ENCODE results near the gene RAD51B. TPM values are rescaled to one million over a fixed set of nuclear protein-coding genes. Genes with fewer than 3 reads are reported as not detected.

Gene RAD51B
- total RNA-seq, 1 experiment from 2014 or later: 20.0 TPM

DNA sequence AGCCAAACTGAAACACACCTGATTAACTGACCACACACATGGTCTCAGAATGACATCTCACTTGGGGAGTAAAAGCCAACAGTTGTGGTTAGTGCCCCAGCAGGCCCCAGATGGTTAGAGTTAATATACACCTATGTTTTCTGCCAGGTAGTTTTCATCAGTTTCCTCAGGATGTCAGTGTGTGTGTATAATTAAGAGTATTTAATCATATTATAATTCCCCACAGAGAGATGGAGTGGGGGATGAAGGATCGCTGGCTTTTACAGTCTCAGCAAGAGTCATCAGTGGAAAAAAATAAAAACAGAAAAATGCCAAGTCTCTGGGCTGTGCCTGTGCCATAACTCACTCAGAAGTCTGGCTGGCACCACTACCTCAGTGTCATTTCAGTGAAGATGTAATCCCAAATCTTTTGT lies 560.8 kb downstream of the RAD51B start:
- H3K36me3 ChIP-seq (ENCODE audit: control insufficient read depth in 1 of 2, insufficient read depth in 2 of 2, low read length in 2 of 2): no peaks in the 10 kb centered on the region
- DNase-seq (ENCODE audit: low read depth, low spot score) (no peak), ATAC-seq (no peak)
- H3K27ac ChIP-seq (ENCODE audit: low read depth, low read length): no peak overlapping the region
- intact Hi-C loops (cut with micrococcal nuclease): no loop called here
- H4K20me1 ChIP-seq (ENCODE audit: insufficient read depth): no peaks in the 10 kb centered on the region
- ChIA-PET POLR2A (interaction anchor here (1.3 kb wide), 1 partner anchor 17 kb away, joined by 3 read pairs; no protein-coding TSS in a partner anchor), CTCF (no interaction called here), RAD21 (ENCODE audit: low non-redundant PET in 1 of 2, low total read pairs in 2 of 2, uncharacterized antibody in 2 of 2, unreplicated experiment in 2 of 2) (no interaction called here)
- H3K4me2 ChIP-seq (ENCODE audit: low read length): no peak overlapping the region
- no peak overlapping the region for H3K4me3 ChIP-seq (replicated peaks in 1 of 2; ENCODE audit: low read depth in 1 of 2, low read length in 2 of 2)
- H3K4me1 ChIP-seq (ENCODE audit: control insufficient read depth in 1 of 2, insufficient read depth in 2 of 2, low read length in 2 of 2): peaks cover 6 to 14% of the 10 kb centered on the region in 2 experiments; a peak in 2 of 4 replicates
- TF ChIP-seq, protein P1, sequence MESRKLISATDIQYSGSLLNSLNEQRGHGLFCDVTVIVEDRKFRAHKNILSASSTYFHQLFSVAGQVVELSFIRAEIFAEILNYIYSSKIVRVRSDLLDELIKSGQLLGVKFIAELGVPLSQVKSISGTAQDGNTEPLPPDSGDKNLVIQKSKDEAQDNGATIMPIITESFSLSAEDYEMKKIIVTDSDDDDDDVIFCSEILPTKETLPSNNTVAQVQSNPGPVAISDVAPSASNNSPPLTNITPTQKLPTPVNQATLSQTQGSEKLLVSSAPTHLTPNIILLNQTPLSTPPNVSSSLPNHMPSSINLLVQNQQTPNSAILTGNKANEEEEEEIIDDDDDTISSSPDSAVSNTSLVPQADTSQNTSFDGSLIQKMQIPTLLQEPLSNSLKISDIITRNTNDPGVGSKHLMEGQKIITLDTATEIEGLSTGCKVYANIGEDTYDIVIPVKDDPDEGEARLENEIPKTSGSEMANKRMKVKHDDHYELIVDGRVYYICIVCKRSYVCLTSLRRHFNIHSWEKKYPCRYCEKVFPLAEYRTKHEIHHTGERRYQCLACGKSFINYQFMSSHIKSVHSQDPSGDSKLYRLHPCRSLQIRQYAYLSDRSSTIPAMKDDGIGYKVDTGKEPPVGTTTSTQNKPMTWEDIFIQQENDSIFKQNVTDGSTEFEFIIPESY (IDR thresholded peaks at IDR 0.05; ENCODE audit: extremely low read depth, insufficient replicate concordance, low read length): no peak
- no peak for TF ChIP-seq TCF7L2 (IDR thresholded peaks at IDR 0.05; ENCODE audit: borderline replicate concordance, extremely low read depth, insufficient read depth, insufficient read length)
- no peak for TF ChIP-seq YY1 (IDR thresholded peaks at IDR 0.05; ENCODE audit: extremely low read depth, insufficient replicate concordance, low read depth, low read length)
- no peaks in the 10 kb centered on the region for H3K9me2 ChIP-seq (ENCODE audit: insufficient read depth)
- BruUV-seq (replicated peaks): no TSS peak
- H3K27me3 ChIP-seq (ENCODE audit: insufficient read depth, low read length): no peaks in the 10 kb centered on the region
- H3K9ac ChIP-seq (ENCODE audit: low read length): no peak overlapping the region
- no peaks in the 10 kb centered on the region for H3K79me2 ChIP-seq (ENCODE audit: insufficient read depth, low read length)
- no peak overlapping the region for H2AFZ ChIP-seq (ENCODE audit: low read depth, low read length, poor library complexity, severe bottlenecking)
- no peaks in the 10 kb centered on the region for H3K9me3 ChIP-seq (ENCODE audit: control insufficient read depth in 1 of 2, insufficient read depth in 1 of 2, low read depth in 1 of 2, low read length in 2 of 2)

DNA sequence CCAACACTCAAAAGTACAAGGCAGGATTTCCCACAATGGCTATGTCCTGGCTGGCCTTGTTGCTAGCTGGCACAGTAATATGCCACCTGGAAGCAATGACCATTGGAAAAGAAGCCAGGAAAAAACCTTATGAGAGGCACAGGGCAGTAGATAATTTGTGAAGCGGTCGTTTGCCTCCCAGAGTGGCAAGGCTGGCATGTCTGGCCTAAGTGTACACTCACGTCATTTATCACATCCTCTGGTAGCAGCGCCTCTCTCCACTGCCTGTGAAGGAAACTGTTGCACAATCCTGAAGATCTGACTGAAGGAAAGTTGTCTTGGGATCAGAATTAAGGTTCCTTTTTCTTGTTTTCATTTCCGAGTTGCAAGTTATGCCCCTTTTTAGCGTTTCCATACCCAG lies 564.8 kb downstream of the RAD51B start:
- no peaks in the 10 kb centered on the region for H3K9me2 ChIP-seq (ENCODE audit: insufficient read depth)
- no TSS peak for BruUV-seq (replicated peaks)
- no peaks in the 10 kb centered on the region for H3K9me3 ChIP-seq (ENCODE audit: control insufficient read depth in 1 of 2, insufficient read depth in 1 of 2, low read depth in 1 of 2, low read length in 2 of 2)
- H3K4me1 ChIP-seq (ENCODE audit: control insufficient read depth in 1 of 2, insufficient read depth in 2 of 2, low read length in 2 of 2): peaks cover 0 to 6% of the 10 kb centered on the region in 2 experiments; a peak in 1 of 4 replicates
- no peak overlapping the region for H3K27ac ChIP-seq (ENCODE audit: low read depth, low read length)
- RAD21 ChIA-PET (ENCODE audit: low non-redundant PET in 1 of 2, low total read pairs in 2 of 2, uncharacterized antibody in 2 of 2, unreplicated experiment in 2 of 2): no interaction called here
- CTCF ChIA-PET: no interaction called here
- POLR2A ChIA-PET: no interaction called here
- no peak overlapping the region for H2AFZ ChIP-seq (ENCODE audit: low read depth, low read length, poor library complexity, severe bottlenecking)
- no peaks in the 10 kb centered on the region for H4K20me1 ChIP-seq (ENCODE audit: insufficient read depth)
- intact Hi-C loops (cut with micrococcal nuclease): no loop called here
- no peak overlapping the region for H3K9ac ChIP-seq (ENCODE audit: low read length)
- H3K27me3 ChIP-seq (ENCODE audit: insufficient read depth, low read length): no peaks in the 10 kb centered on the region
- no peak overlapping the region for H3K4me3 ChIP-seq (replicated peaks in 1 of 2; ENCODE audit: low read depth in 1 of 2, low read length in 2 of 2)
- H3K36me3 ChIP-seq (ENCODE audit: control insufficient read depth in 1 of 2, insufficient read depth in 2 of 2, low read length in 2 of 2): no peaks in the 10 kb centered on the region
- DNase-seq (ENCODE audit: low read depth, low spot score) (no peak), ATAC-seq (no peak)
- no peak overlapping the region for H3K4me2 ChIP-seq (ENCODE audit: low read length)
- H3K79me2 ChIP-seq (ENCODE audit: insufficient read depth, low read length): no peaks in the 10 kb centered on the region
- no peak for TF ChIP-seq CEBPB (IDR thresholded peaks at IDR 0.05; ENCODE audit: low read depth)
- no peak for TF ChIP-seq ZNF274 (IDR thresholded peaks at IDR 0.05; ENCODE audit: low read depth, low read length)
- TF ChIP-seq, protein P2, sequence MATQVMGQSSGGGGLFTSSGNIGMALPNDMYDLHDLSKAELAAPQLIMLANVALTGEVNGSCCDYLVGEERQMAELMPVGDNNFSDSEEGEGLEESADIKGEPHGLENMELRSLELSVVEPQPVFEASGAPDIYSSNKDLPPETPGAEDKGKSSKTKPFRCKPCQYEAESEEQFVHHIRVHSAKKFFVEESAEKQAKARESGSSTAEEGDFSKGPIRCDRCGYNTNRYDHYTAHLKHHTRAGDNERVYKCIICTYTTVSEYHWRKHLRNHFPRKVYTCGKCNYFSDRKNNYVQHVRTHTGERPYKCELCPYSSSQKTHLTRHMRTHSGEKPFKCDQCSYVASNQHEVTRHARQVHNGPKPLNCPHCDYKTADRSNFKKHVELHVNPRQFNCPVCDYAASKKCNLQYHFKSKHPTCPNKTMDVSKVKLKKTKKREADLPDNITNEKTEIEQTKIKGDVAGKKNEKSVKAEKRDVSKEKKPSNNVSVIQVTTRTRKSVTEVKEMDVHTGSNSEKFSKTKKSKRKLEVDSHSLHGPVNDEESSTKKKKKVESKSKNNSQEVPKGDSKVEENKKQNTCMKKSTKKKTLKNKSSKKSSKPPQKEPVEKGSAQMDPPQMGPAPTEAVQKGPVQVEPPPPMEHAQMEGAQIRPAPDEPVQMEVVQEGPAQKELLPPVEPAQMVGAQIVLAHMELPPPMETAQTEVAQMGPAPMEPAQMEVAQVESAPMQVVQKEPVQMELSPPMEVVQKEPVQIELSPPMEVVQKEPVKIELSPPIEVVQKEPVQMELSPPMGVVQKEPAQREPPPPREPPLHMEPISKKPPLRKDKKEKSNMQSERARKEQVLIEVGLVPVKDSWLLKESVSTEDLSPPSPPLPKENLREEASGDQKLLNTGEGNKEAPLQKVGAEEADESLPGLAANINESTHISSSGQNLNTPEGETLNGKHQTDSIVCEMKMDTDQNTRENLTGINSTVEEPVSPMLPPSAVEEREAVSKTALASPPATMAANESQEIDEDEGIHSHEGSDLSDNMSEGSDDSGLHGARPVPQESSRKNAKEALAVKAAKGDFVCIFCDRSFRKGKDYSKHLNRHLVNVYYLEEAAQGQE (IDR thresholded peaks at IDR 0.05; ENCODE audit: low read depth): no peak
- no peak for TF ChIP-seq JUND (IDR thresholded peaks at IDR 0.05)
- no peak for TF ChIP-seq RAD21 (IDR thresholded peaks at IDR 0.05; ENCODE audit: low read depth)
- TF ChIP-seq POLR2A (IDR thresholded peaks at IDR 0.05; ENCODE audit: borderline replicate concordance, extremely low read depth, insufficient read depth, insufficient read length): no peak
- TF ChIP-seq CTCF (IDR thresholded peaks at IDR 0.05 in 2 of 3, conservative IDR thresholded peaks at IDR 0.05 in 1 of 3; ENCODE audit: borderline replicate concordance in 1 of 3, insufficient read depth in 1 of 3, low read depth in 2 of 3, low read length in 2 of 3): no peak
- no peak for TF ChIP-seq YY1 (IDR thresholded peaks at IDR 0.05; ENCODE audit: extremely low read depth, insufficient replicate concordance, low read depth, low read length)
- TF ChIP-seq TCF7L2 (IDR thresholded peaks at IDR 0.05; ENCODE audit: borderline replicate concordance, extremely low read depth, insufficient read depth, insufficient read length): no peak

All from HCT116 (cell line).